Renal pelvis (tissue), 12 donors: ENCODE measurements around the gene GALNT2. TPM values are rescaled to one million over a fixed set of nuclear protein-coding genes. Genes with fewer than 3 reads are reported as not detected.

Experiments used
- DNase-seq: peaks from one replicate; pipeline ENCODE4 v3.0.0-alpha.2; 2013
- long read RNA-seq, 16 experiments: transcript quantifications; one replicate each; lab custom pipeline, GENCODE V29; 2026
- polyA plus RNA-seq, 3 donors: library from polyadenylated mRNA; unstranded; fragments of 120-200 nt; gene quantifications; one replicate each; pipeline ENCODE4 v1.2.1, GENCODE V29; 2013; ENCODE audit not compliant: insufficient read length in 3 of 3

The GALNT2 gene
- polyA plus RNA-seq = 10 to 100 TPM; 59.2 to 72.9 (median 65.4) TPM
- long read RNA-seq, donor 1, full-length matches to known transcripts = 17 of 39 reads
- long read RNA-seq, donor 1, partial matches to known transcripts = 22 of 39 reads
- long read RNA-seq, donor 1, other reads (novel, unspliced or antisense) = 0 of 39 reads
- long read RNA-seq, donor 2, full-length matches to known transcripts = 17 of 94 reads
- long read RNA-seq, donor 2, partial matches to known transcripts = 77 of 94 reads
- long read RNA-seq, donor 2, other reads (novel, unspliced or antisense) = 0 of 94 reads
- long read RNA-seq, donor 3, full-length matches to known transcripts = 12 of 21 reads
- long read RNA-seq, donor 3, partial matches to known transcripts = 9 of 21 reads
- long read RNA-seq, donor 3, other reads (novel, unspliced or antisense) = 0 of 21 reads
- long read RNA-seq, donor 4, full-length matches to known transcripts = 11 of 25 reads
- long read RNA-seq, donor 4, partial matches to known transcripts = 14 of 25 reads
- long read RNA-seq, donor 4, other reads (novel, unspliced or antisense) = 0 of 25 reads
- long read RNA-seq, donor 5, full-length matches to known transcripts = 11 of 18 reads
- long read RNA-seq, donor 5, partial matches to known transcripts = 7 of 18 reads
- long read RNA-seq, donor 5, other reads (novel, unspliced or antisense) = 0 of 18 reads
- long read RNA-seq, donor 6, full-length matches to known transcripts = 14 of 77 reads
- long read RNA-seq, donor 6, partial matches to known transcripts = 63 of 77 reads
- long read RNA-seq, donor 6, other reads (novel, unspliced or antisense) = 0 of 77 reads
- long read RNA-seq, donor 7, full-length matches to known transcripts = 27 of 32 reads
- long read RNA-seq, donor 7, partial matches to known transcripts = 5 of 32 reads
- long read RNA-seq, donor 7, other reads (novel, unspliced or antisense) = 0 of 32 reads
- long read RNA-seq, donor 8, full-length matches to known transcripts = 3 of 3 reads
- long read RNA-seq, donor 8, partial matches to known transcripts = 0 of 3 reads
- long read RNA-seq, donor 8, other reads (novel, unspliced or antisense) = 0 of 3 reads
- long read RNA-seq, donor 9, full-length matches to known transcripts = 27 of 47 reads
- long read RNA-seq, donor 9, partial matches to known transcripts = 20 of 47 reads
- long read RNA-seq, donor 9, other reads (novel, unspliced or antisense) = 0 of 47 reads
- long read RNA-seq, donor 10, full-length matches to known transcripts = 12 of 26 reads
- long read RNA-seq, donor 10, partial matches to known transcripts = 14 of 26 reads
- long read RNA-seq, donor 10, other reads (novel, unspliced or antisense) = 0 of 26 reads
- long read RNA-seq, donor 11, full-length matches to known transcripts = 9 of 15 reads
- long read RNA-seq, donor 11, partial matches to known transcripts = 6 of 15 reads
- long read RNA-seq, donor 11, other reads (novel, unspliced or antisense) = 0 of 15 reads
- long read RNA-seq, donor 12, full-length matches to known transcripts = 21 of 47 reads
- long read RNA-seq, donor 12, partial matches to known transcripts = 26 of 47 reads
- long read RNA-seq, donor 12, other reads (novel, unspliced or antisense) = 0 of 47 reads
- long read RNA-seq, donor 13, full-length matches to known transcripts = 7 of 18 reads
- long read RNA-seq, donor 13, partial matches to known transcripts = 11 of 18 reads
- long read RNA-seq, donor 13, other reads (novel, unspliced or antisense) = 0 of 18 reads
- long read RNA-seq, donor 14 = 0 reads
- long read RNA-seq, donor 15, full-length matches to known transcripts = 26 of 58 reads
- long read RNA-seq, donor 15, partial matches to known transcripts = 32 of 58 reads
- long read RNA-seq, donor 15, other reads (novel, unspliced or antisense) = 0 of 58 reads
- long read RNA-seq, donor 16, full-length matches to known transcripts = 16 of 43 reads
- long read RNA-seq, donor 16, partial matches to known transcripts = 27 of 43 reads
- long read RNA-seq, donor 16, other reads (novel, unspliced or antisense) = 0 of 43 reads

GRCh38 chr1:230066466-230067404 lies at the start of gene GALNT2:
Gene GALNT2, plus strand, starts transcription at chr1:230067238. Its CDS starts 43 bp downstream, at chr1:230067281.
- peak; percentile 91 for DNase-seq

- DNase-seq = no peak
Measured at GRCh38 chr1:230020451-230020850, 46.6 kb upstream of the GALNT2 start.

- DNase-seq = no peak
Measured at GRCh38 chr1:230022666-230023380, 44.2 kb upstream of the GALNT2 start.

- DNase-seq = no peak
Measured at GRCh38 chr1:230025686-230026085, 41.4 kb upstream of the GALNT2 start.

GRCh38 chr1:230026139-230026538 lies 40.9 kb upstream of the GALNT2 start:
- DNase-seq = no peak

GRCh38 chr1:230026572-230026971 lies 40.5 kb upstream of the GALNT2 start:
- DNase-seq = no peak

GRCh38 chr1:230028602-230029223 lies 38.3 kb upstream of the GALNT2 start:
- DNase-seq = no peak

GRCh38 chr1:230029244-230029941 lies 37.6 kb upstream of the GALNT2 start:
- no peak for DNase-seq

- DNase-seq = no peak
Measured at GRCh38 chr1:230030122-230030821, 36.8 kb upstream of the GALNT2 start.

GRCh38 chr1:230031131-230031530 lies 35.9 kb upstream of the GALNT2 start:
- DNase-seq = no peak

- DNase-seq = no peak
Measured at GRCh38 chr1:230032516-230033281, 34.3 kb upstream of the GALNT2 start.

GRCh38 chr1:230037261-230037660 lies 29.8 kb upstream of the GALNT2 start:
- DNase-seq = no peak

- DNase-seq = no peak
Measured at GRCh38 chr1:230040440-230040839, 26.6 kb upstream of the GALNT2 start.

- DNase-seq = no peak
Measured at GRCh38 chr1:230043081-230043480, 24.0 kb upstream of the GALNT2 start.

GRCh38 chr1:230044729-230045128 lies 22.3 kb upstream of the GALNT2 start:
- no peak for DNase-seq
